GM18867 (cell line): ENCODE measurements around the gene MYH9.

ENCODE experiments used
- ATAC-seq: cut with Tn5 transposase; IDR thresholded peaks from one replicate; pipeline ENCODE4 v1.9.1; 2021; ENCODE audit warnings: mild to moderate bottlenecking, moderate library complexity; ENCODE audit not compliant: unreplicated experiment

The MYH9 gene

GRCh38 chr22:36234919-36235318 lies 152.8 kb downstream of the MYH9 start:
- ATAC-seq, result no peak

- ATAC-seq, result no peak
These were observed 153.6 kb downstream of the MYH9 start for GRCh38 chr22:36234213-36234612.

- no peak for ATAC-seq
These were observed 154.0 kb downstream of the MYH9 start for GRCh38 chr22:36233796-36234195.

- ATAC-seq, result no peak
These were observed 154.9 kb downstream of the MYH9 start for GRCh38 chr22:36232715-36233401.
